ENCODE results near the gene SMS.

The SMS gene

GRCh38 chrX:22040184-22040583, 99.7 kb downstream of the SMS start:
- TF ChIP-seq TEAD4 (IDR thresholded peaks at IDR 0.05) (no peak), MAX (IDR thresholded peaks at IDR 0.05) (no peak), NFIC (IDR thresholded peaks at IDR 0.05) (no peak), REST (IDR thresholded peaks at IDR 0.05; ENCODE audit: low read depth) (no peak), EGR1 (IDR thresholded peaks at IDR 0.05) (no peak), FOXM1 (IDR thresholded peaks at IDR 0.05; ENCODE audit: borderline replicate concordance, low read depth) (no peak), YY1 (IDR thresholded peaks at IDR 0.05; ENCODE audit: low read depth) (no peak), TAF1 (IDR thresholded peaks at IDR 0.05; ENCODE audit: low read depth) (no peak), TCF12 (IDR thresholded peaks at IDR 0.05; ENCODE audit: low read depth) (no peak), RAD21 (IDR thresholded peaks at IDR 0.05; ENCODE audit: low read depth) (no peak), USF1 (IDR thresholded peaks at IDR 0.05) (no peak), CREB1 (IDR thresholded peaks at IDR 0.05; ENCODE audit: low read depth) (no peak), EP300 (IDR thresholded peaks at IDR 0.05; ENCODE audit: borderline replicate concordance) (no peak), ZBTB7A (IDR thresholded peaks at IDR 0.05; ENCODE audit: low read depth) (no peak), CEBPB (IDR thresholded peaks at IDR 0.05) (no peak)

- TF ChIP-seq EGR1 (IDR thresholded peaks at IDR 0.05) (no peak), YY1 (IDR thresholded peaks at IDR 0.05; ENCODE audit: low read depth) (no peak), REST (IDR thresholded peaks at IDR 0.05; ENCODE audit: low read depth) (no peak)
These were observed 101.5 kb downstream of the SMS start for GRCh38 chrX:22041907-22042530.

GRCh38 chrX:22043872-22044271, 103.4 kb downstream of the SMS start:
- TF ChIP-seq USF1 (IDR thresholded peaks at IDR 0.05): no peak
- TF ChIP-seq ZBTB7A (IDR thresholded peaks at IDR 0.05; ENCODE audit: low read depth): no peak
- no peak for TF ChIP-seq RAD21 (IDR thresholded peaks at IDR 0.05; ENCODE audit: low read depth)
- no peak for TF ChIP-seq MAX (IDR thresholded peaks at IDR 0.05)
- no peak for TF ChIP-seq EGR1 (IDR thresholded peaks at IDR 0.05)
- no peak for TF ChIP-seq REST (IDR thresholded peaks at IDR 0.05; ENCODE audit: low read depth)
- no peak for TF ChIP-seq YY1 (IDR thresholded peaks at IDR 0.05; ENCODE audit: low read depth)
- TF ChIP-seq CREB1 (IDR thresholded peaks at IDR 0.05; ENCODE audit: low read depth): no peak
- TF ChIP-seq FOXM1 (IDR thresholded peaks at IDR 0.05; ENCODE audit: borderline replicate concordance, low read depth): no peak
- TF ChIP-seq EP300 (IDR thresholded peaks at IDR 0.05; ENCODE audit: borderline replicate concordance): no peak
- no peak for TF ChIP-seq TCF12 (IDR thresholded peaks at IDR 0.05; ENCODE audit: low read depth)
- no peak for TF ChIP-seq CEBPB (IDR thresholded peaks at IDR 0.05)
- TF ChIP-seq TEAD4 (IDR thresholded peaks at IDR 0.05): no peak

Data from Ishikawa (cell line).